T follicular helper cell (primary cell): ENCODE measurements around the gene LYST.
"Not testable (repeated sequence)": the region's sequence is repeated elsewhere in the genome, so short reads cannot be mapped to it uniquely, and the experiment has no call there.

Source experiments
- DNase-seq: peaks from one replicate; pipeline ENCODE4 v3.0.0-alpha.2; 2020; ENCODE audit warnings: low read depth

The LYST gene

DNA sequence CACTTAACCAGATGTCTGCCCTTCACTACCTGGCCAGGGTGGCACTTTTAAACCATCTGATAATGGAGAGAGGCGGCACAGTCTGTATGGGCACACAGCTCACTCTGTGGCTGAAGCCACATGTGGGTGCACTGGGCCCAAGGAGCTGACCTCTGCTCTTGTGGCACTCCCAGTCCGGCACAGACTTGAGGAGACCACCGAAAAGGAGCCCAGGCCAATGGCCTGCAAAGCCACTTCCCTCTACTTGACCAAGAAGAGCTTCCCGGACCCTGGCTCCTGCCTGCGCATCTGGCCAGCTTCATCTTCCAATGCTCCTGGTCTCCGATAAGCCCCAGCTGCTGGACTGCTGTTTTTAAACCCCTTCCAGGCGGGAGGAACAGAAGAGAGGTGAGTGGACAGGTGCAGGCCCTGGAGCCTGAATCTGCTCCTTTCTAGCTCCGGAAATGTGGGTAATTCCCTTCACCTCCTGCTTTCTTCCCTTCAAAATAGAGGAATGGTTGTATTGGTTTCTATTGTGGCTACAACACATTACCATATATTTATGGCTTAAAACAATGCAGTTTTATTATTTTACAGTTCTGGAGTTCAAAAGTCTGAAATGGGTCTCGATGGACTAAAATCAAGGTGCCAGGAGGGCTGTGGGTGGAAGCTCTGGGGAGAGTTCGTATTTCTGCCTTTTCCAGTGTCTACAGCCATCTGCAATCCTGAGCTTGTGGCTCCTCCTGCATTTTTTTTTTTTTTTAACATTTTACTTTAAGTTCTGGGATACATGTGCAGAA, 228.8 kb downstream of the LYST start:
- no peak for DNase-seq

DNA sequence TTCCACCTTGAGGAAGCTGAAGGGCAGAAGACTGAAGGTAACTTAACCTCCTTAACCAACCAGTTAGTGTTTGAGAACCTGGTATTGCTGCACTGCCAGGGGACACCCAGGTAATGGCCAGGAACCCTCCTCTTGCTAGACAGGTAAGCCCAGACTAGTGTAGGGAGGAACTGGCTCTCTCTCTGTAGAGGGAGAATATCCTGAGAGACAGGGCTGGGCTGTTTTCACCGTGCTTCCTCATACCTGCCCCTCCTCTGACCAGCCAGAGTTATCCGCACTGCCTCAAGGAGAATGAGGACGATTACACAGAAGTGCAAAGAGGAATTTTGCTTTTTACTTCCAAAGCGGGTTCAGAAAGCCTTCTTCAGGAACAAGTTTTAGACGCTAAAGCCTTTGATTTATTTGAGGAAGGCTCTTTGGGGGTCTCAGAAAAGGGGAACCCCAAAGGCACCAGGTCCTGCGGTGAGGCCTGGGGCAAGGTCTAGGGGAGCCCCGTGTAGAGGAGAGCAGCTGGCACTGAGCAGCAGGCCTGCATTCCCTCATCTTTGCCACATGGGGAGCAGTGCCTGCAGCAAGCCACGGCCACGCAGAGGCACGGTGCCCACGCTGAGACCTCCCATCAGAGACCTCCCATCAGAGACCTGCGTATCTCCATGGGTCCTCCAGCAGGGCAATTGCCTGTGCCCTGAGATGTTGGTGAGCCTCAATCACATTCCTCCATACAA, 230.6 kb downstream of the LYST start:
- DNase-seq = no peak

DNA sequence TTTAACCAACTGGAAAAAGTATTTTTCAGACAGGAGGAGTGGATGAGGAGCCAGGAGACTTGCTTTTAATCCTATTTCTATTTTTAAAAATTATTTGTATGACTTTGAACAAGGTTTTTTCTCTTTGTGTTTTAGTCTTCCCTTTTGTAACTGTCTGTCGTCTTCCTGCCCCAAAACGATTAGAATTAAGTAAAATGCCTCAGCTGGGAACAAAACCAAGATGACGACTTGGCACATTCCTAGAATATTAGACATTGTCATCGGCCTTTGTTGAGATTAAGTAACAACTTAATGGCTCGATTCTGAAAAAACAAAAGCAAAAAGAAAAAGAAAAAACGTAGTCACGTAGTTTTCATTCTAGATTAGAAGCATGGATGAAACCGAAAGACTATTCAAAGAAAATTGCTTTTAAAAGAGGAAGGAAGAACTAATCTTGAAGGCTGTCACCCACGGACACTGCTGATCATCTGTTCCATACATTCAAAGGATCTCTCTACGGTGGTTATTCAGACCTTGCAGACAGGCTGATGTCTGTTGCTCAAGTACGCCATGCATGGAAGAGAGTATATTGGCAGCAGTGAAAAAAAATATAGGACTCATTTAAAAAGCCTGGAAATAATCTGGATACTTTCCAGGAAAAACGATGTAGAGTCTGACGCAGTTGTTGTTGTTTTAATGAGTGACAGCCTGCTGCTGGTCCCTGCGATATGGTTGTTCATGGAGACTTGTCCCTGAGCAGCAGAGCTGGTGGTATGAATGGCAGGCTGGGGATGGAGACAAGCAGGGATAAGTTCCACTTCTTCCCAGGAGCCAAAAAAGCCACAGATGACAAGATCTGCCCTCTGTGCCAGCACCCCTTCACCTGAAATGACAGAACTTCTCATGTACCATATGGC, 234.0 kb downstream of the LYST start:
- no peak for DNase-seq

DNA sequence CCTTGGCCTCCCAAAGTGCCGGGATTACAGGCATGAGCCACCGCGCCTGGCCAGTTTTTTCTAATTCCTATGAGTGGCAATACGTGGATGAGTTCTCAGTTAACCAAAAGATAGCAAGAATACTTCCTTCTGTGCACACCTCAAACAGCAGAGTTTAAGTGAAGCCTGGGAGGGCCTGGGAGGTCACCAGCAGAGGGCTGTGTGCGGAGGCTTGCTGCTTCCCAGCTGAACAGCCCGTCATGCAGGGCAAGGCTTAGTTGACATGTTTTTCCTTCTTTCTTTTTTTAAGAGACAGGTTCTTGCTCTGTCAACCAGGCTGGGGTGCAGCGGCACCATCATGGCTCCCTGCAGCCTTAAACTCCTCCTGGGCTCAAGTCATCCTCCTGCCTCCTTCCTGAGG, 234.9 kb downstream of the LYST start:
- DNase-seq = no peak

- DNase-seq = no peak
Observed at GRCh38 chr1:235628316-235629005, 238.2 kb downstream of the LYST start.

- DNase-seq = no peak
Observed at GRCh38 chr1:235625831-235626230, 240.9 kb downstream of the LYST start.

GRCh38 chr1:235625340-235625739, 241.4 kb downstream of the LYST start:
- no peak for DNase-seq

- DNase-seq = no peak
Observed at GRCh38 chr1:235624721-235625333, 241.9 kb downstream of the LYST start.

GRCh38 chr1:235622936-235623779, 243.5 kb downstream of the LYST start:
- DNase-seq = no peak

DNA sequence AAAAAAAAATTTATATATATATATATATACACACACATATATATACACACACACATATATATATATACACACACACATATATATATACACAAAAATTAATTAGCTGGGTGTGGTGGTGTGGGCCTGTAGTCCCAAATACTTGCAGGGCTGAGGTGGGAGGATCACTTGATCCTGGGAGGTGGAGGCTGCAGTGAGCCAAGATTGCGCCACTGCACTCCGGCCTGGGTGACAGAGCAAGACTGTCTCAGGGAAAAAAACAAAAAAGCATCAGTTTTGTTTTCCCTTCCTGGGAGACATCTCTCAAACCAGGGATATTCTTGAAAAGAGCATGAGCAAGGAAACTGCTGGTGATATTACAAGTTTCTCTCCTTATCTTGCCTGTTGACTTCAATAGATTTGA, 247.6 kb downstream of the LYST start:
- DNase-seq = not testable (repeated sequence)

DNA sequence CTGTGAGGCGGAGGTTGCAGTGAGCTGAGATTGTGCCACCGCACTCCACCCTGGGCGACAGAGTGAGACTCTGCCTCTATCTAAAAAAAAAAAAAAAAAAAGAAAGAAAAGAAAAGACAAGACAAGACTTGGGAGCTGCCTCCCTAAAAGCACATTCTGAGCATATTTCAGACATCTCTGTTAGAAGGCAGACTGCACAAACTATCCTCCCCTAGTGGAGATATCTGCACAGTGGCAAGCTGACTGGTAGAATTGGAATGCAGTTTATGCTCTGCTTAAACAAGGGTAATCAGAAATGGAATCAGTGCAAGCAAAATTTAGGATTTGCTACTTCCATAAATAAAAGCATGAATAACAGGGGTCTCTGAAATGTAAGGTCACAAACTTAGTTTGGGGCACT, 248.9 kb downstream of the LYST start:
- no peak for DNase-seq

- DNase-seq = no peak
Observed at GRCh38 chr1:235617140-235617539, 249.6 kb downstream of the LYST start.

DNA sequence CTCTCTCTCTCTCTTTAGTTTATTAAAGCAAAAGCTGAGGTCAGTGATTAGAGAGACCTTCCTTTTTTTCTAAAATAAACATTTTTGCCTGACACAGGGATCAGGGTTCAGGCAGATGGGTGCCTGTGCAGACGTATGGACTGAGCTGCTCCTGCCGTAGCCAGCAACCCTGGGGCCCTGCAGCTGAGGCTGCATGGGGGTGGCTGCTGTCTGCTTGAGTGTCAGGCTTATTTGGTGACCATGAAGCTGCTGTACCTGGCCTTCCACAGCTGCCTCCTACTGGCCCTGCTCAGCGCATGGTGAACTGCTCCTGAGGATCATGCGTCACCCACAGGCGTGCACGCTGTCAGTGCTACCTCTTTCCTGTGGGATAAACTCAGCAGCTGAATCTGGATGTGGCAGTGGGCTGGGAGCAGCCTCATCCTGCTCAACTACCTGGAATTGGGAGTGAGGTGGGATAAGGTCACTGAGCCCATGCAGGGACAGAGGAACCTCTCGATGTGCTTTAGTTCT, 252.2 kb downstream of the LYST start:
- DNase-seq = no peak

GRCh38 chr1:235613602-235614001, 253.1 kb downstream of the LYST start:
- DNase-seq = no peak

DNA sequence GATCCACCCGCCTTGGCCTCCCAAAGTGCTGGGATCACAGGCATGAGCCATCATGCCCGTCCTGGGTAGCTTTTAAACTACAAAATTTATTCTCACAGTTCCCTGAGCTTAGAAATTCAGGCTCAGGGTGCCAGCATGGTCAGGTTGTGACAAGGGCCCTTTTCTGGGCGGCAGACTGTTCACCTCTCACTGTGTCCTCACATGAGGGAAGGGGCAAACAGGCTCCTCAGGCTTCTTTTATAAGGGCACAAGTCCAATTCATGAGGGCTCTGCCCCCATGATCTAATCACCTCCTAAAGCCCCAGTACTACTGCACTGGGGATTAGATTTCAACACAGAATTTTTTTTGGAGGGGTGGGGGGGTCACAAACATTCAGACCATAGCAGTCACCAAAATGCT, 253.9 kb downstream of the LYST start:
- no peak for DNase-seq
